Astrocyte (in vitro differentiated cells and primary cell): ENCODE measurements around the gene GMDS. TPM values are rescaled to one million over a fixed set of nuclear protein-coding genes. Genes with fewer than 3 reads are reported as not detected.

Experiments used
- DNase-seq: peaks from one replicate; pipeline ENCODE4 v3.0.0-alpha.2; 2010; ENCODE audit warnings: low read depth
- FAIRE-seq: peaks from 2 replicates; lab custom pipeline; 2011; peaks lifted over from hg19 to GRCh38; lab: Jason Lieb, UNC
- H2AFZ ChIP-seq: 2 replicates; pipeline ENCODE4 v1.6.0; 2012; ENCODE audit warnings: low read depth, low read length, inconsistent platforms
- H3K27ac ChIP-seq: 2 replicates; pipeline ENCODE4 v1.5.1; 2011; ENCODE audit warnings: low read depth, low read length, inconsistent platforms
- H3K27me3 ChIP-seq: 2 replicates; pipeline ENCODE4 v1.6.0; 2011; ENCODE audit warnings: low read length, inconsistent platforms; ENCODE audit not compliant: insufficient read depth
- H3K36me3 ChIP-seq: 2 replicates; pipeline ENCODE4 v1.5.1; 2011; ENCODE audit warnings: low read length, inconsistent platforms; ENCODE audit not compliant: insufficient read depth
- H3K4me1 ChIP-seq: 2 replicates; pipeline ENCODE4 v1.5.1; 2011; ENCODE audit warnings: low read length, inconsistent platforms; ENCODE audit not compliant: insufficient read depth
- H3K4me2 ChIP-seq: 2 replicates; pipeline ENCODE4 v1.6.0; 2012; ENCODE audit warnings: low read length, inconsistent platforms
- H3K4me3 ChIP-seq: 2 replicates; pipeline ENCODE4 v1.5.1; 2011; ENCODE audit warnings: low read depth, mild to moderate bottlenecking, low read length, inconsistent platforms; ENCODE audit not compliant: insufficient read depth
- H3K79me2 ChIP-seq: 2 replicates; pipeline ENCODE4 v1.6.0; 2012; ENCODE audit warnings: mild to moderate bottlenecking, low read length, inconsistent platforms; ENCODE audit not compliant: insufficient read depth
- H3K9ac ChIP-seq: 2 replicates; pipeline ENCODE4 v1.6.0; 2012; ENCODE audit warnings: mild to moderate bottlenecking, low read length, inconsistent platforms
- H3K9me3 ChIP-seq: 2 replicates; pipeline ENCODE4 v1.5.1; 2012; ENCODE audit warnings: low read depth, mild to moderate bottlenecking, low read length, inconsistent platforms; ENCODE audit not compliant: insufficient read depth
- H4K20me1 ChIP-seq: 2 replicates; pipeline ENCODE4 v1.6.0; 2012; ENCODE audit warnings: low read length, inconsistent platforms; ENCODE audit not compliant: insufficient read depth
- H3K27ac Mint-ChIP-seq: one replicate; pipeline ENCODE4 v1.8.0; 2021; ENCODE audit warnings: mild to moderate bottlenecking, mixed read lengths; ENCODE audit not compliant: unreplicated experiment
- H3K27me3 Mint-ChIP-seq: one replicate; pipeline ENCODE4 v1.8.0; 2021; ENCODE audit warnings: low read depth, mixed read lengths; ENCODE audit not compliant: unreplicated experiment
- H3K36me3 Mint-ChIP-seq: one replicate; pipeline ENCODE4 v1.8.0; 2021; ENCODE audit warnings: low read depth, mixed read lengths; ENCODE audit not compliant: unreplicated experiment
- H3K4me1 Mint-ChIP-seq: one replicate; pipeline ENCODE4 v1.8.0; 2021; ENCODE audit warnings: low read depth, mixed read lengths; ENCODE audit not compliant: unreplicated experiment
- H3K4me3 Mint-ChIP-seq: one replicate; pipeline ENCODE4 v1.8.0; 2021; ENCODE audit warnings: mild to moderate bottlenecking, moderate library complexity, mixed read lengths; ENCODE audit not compliant: unreplicated experiment
- H3K9me3 Mint-ChIP-seq: one replicate; pipeline ENCODE4 v1.8.0; 2021; ENCODE audit warnings: mild to moderate bottlenecking, mixed read lengths; ENCODE audit not compliant: unreplicated experiment
- EZH2 ChIP-seq: IDR thresholded peaks from 2 replicates; pipeline ENCODE4 v1.6.1; 2012; ENCODE audit warnings: mild to moderate bottlenecking, low read length, inconsistent platforms; ENCODE audit not compliant: insufficient read depth
- total RNA-seq: library from RNA; stranded (reverse); gene quantifications from 2 replicates; pipeline ENCODE4 v1.2.1, GENCODE V29; 2021
- TF ChIP-seq, protein P1 (sequence below): IDR thresholded peaks from 2 replicates; pipeline ENCODE4 v1.5.1; 2011; ENCODE audit warnings: low read depth, mild to moderate bottlenecking, inconsistent platforms, low read length, moderate library complexity; ENCODE audit not compliant: insufficient read depth

Gene GMDS
- total RNA-seq, 1 donor from 2014 or later = 9.4 TPM

DNA sequence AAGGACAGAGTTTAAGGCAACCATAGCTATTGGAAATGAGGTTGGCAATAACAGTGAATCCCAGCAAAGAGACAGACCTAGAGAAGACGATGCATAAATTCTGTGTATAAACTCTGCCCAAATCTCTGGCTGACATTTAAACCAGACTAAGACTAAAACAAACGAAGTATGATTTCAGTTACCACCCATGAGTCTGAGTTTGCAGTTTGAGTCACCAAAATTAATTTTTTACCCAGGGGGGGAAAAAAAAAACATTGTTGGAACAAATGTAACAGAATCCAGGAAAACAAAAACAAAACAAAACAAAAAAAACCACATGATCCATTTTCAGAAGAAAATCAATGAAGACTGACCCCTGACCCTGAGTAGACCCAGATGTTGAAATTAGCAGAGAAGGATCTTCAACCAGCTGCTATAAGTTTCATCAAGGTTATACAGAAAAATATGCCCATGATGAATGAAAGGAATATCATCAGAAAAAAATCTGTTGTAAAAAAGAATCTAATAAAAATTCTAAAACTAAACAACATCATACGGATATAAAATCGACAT lies 190.8 kb downstream of the GMDS start:
- no peak for FAIRE-seq

DNA sequence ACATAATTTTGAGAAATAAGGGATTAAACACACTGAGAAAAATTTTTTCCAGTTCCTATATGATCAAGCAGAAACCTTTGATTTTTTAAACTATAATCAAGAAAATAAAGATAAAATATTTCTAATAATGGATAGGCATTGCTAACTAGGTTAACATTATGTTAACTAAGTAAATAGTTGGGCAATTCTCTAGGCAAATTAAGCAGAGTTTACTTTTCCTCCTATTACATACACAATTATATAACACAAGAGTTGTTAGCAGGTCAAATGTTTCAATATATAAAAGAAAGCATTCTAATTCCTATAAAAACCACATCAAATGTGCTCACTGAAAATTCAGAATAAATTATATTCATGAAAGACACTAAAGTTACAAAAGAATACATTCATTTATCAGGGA lies 191.7 kb downstream of the GMDS start:
- Histone ChIP-seq H3K9me3 (no peaks in the 10 kb centered on the region), H3K27ac (no peak overlapping the region), H4K20me1 (no peaks in the 10 kb centered on the region), H3K4me1 (no peaks in the 10 kb centered on the region), H3K4me2 (no peak overlapping the region), H3K79me2 (no peaks in the 10 kb centered on the region), H3K4me3 (no peak overlapping the region), H3K27me3 (no peaks in the 10 kb centered on the region), H3K36me3 (no peaks in the 10 kb centered on the region), H2AFZ (no peak overlapping the region), H3K9ac (no peak overlapping the region)
- no peak overlapping the region for H3K4me3 Mint-ChIP-seq
- TF ChIP-seq, protein P1, sequence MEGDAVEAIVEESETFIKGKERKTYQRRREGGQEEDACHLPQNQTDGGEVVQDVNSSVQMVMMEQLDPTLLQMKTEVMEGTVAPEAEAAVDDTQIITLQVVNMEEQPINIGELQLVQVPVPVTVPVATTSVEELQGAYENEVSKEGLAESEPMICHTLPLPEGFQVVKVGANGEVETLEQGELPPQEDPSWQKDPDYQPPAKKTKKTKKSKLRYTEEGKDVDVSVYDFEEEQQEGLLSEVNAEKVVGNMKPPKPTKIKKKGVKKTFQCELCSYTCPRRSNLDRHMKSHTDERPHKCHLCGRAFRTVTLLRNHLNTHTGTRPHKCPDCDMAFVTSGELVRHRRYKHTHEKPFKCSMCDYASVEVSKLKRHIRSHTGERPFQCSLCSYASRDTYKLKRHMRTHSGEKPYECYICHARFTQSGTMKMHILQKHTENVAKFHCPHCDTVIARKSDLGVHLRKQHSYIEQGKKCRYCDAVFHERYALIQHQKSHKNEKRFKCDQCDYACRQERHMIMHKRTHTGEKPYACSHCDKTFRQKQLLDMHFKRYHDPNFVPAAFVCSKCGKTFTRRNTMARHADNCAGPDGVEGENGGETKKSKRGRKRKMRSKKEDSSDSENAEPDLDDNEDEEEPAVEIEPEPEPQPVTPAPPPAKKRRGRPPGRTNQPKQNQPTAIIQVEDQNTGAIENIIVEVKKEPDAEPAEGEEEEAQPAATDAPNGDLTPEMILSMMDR = no peak
- no peak for TF ChIP-seq EZH2
- no peaks in the 10 kb centered on the region for H3K4me1 Mint-ChIP-seq
- no peaks in the 10 kb centered on the region for H3K36me3 Mint-ChIP-seq
- no peaks in the 10 kb centered on the region for H3K27me3 Mint-ChIP-seq
- DNase-seq (no peak), FAIRE-seq (no peak)
- peaks cover 5% of the 10 kb centered on the region for H3K9me3 Mint-ChIP-seq
- H3K27ac Mint-ChIP-seq = no peak overlapping the region

More for the DNA sequence above, 190.8 kb downstream of the GMDS start:
- Histone ChIP-seq H2AFZ (no peak overlapping the region), H3K27ac (no peak overlapping the region), H3K9ac (no peak overlapping the region), H3K4me1 (no peaks in the 10 kb centered on the region), H3K36me3 (no peaks in the 10 kb centered on the region), H3K27me3 (no peaks in the 10 kb centered on the region), H3K4me2 (no peak overlapping the region), H4K20me1 (no peaks in the 10 kb centered on the region), H3K4me3 (no peak overlapping the region), H3K9me3 (no peaks in the 10 kb centered on the region), H3K79me2 (no peaks in the 10 kb centered on the region)
- Mint-ChIP-seq H3K27me3 (no peaks in the 10 kb centered on the region), H3K36me3 (no peaks in the 10 kb centered on the region), H3K27ac (no peak overlapping the region), H3K9me3 (peaks cover 5% of the 10 kb centered on the region), H3K4me1 (no peaks in the 10 kb centered on the region), H3K4me3 (no peak overlapping the region)
- TF ChIP-seq, protein P1 = no peak
- no peak for TF ChIP-seq EZH2
- no peak for DNase-seq

DNA sequence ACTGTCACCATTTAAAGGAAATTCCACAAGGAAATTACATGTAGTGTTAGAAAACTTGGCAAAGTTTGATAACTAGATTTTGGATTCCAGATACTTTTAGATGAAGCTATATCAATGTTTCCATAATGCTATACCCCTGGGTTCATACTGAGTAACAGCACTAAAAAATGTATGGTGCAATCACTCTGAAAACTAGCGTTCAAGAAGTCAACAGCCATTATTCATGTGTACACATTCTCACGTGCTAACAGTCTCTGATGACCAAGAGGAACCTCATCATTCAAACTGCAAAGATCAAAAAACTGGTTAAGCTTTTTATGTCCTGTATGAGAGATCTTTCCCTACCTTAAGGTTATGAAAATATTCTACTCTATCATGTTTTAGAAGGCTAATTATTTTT lies 197.6 kb downstream of the GMDS start:
- Histone ChIP-seq H3K36me3 (no peaks in the 10 kb centered on the region), H3K27ac (no peak overlapping the region), H3K4me2 (no peak overlapping the region), H3K79me2 (no peaks in the 10 kb centered on the region), H2AFZ (no peak overlapping the region), H4K20me1 (no peaks in the 10 kb centered on the region), H3K27me3 (no peaks in the 10 kb centered on the region), H3K9ac (no peak overlapping the region), H3K9me3 (no peaks in the 10 kb centered on the region), H3K4me1 (no peaks in the 10 kb centered on the region), H3K4me3 (no peak overlapping the region)
- no peak overlapping the region for H3K27ac Mint-ChIP-seq
- DNase-seq = no peak
- no peaks in the 10 kb centered on the region for H3K4me1 Mint-ChIP-seq
- H3K36me3 Mint-ChIP-seq = no peaks in the 10 kb centered on the region
- TF ChIP-seq, protein P1 = no peak
- no peak for TF ChIP-seq EZH2
- no peaks in the 10 kb centered on the region for H3K27me3 Mint-ChIP-seq
- no peak for FAIRE-seq
- no peak overlapping the region for H3K4me3 Mint-ChIP-seq
- peaks cover 2% of the 10 kb centered on the region for H3K9me3 Mint-ChIP-seq
